Measurements from ENCODE around the gene FOLR3. TPM values are rescaled to one million over a fixed set of nuclear protein-coding genes. Genes with fewer than 3 reads are reported as not detected.

The FOLR3 gene
- total RNA-seq, 1 experiment from 2014 or later = not detected

DNA sequence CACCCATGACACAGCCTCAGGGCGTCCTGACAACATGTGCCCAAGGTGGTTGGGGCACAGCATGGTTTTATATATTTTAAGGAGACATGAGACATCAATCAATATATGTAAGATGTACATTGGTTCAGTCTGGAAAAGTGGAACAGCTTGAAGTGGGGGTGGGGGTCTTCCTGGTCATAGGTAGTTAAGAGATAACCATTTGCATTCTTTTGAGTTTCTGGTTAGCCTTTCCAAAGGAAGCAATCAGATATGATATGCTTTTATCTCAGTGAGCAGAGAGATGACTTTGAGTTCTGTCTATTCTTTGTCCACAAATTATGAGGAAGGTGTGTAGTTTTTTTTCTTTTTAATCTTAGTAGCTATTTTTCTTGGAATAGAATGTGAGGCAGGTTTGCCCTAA lies 12.9 kb upstream of the FOLR3 start:
- peaks cover 11% of the 10 kb centered on the region for H3K36me3 Mint-ChIP-seq
- H3K4me1 Mint-ChIP-seq = no peaks in the 10 kb centered on the region
- H3K27me3 Mint-ChIP-seq (ENCODE audit: low read depth) = peaks cover 66% of the 10 kb centered on the region
- H3K9me3 Mint-ChIP-seq = peaks cover 44% of the 10 kb centered on the region
- DNase-seq (ENCODE audit: low spot score) (no peak), ATAC-seq (no peak)
- TF ChIP-seq ZNF232 (CRISPR knock-in tag; IDR thresholded peaks at IDR 0.05) (no peak), ZNF671 (CRISPR knock-in tag; IDR thresholded peaks at IDR 0.05) (no peak), TEAD1 (CRISPR knock-in tag; IDR thresholded peaks at IDR 0.05) (no peak), USF2 (CRISPR knock-in tag; IDR thresholded peaks at IDR 0.05) (no peak), TP53 (CRISPR knock-in tag; IDR thresholded peaks at IDR 0.05) (no peak), ZBTB21 (CRISPR knock-in tag; IDR thresholded peaks at IDR 0.05; ENCODE audit: borderline replicate concordance) (no peak), NFE2L1 (CRISPR knock-in tag; IDR thresholded peaks at IDR 0.05) (no peak)
- TF ChIP-seq, protein P1, sequence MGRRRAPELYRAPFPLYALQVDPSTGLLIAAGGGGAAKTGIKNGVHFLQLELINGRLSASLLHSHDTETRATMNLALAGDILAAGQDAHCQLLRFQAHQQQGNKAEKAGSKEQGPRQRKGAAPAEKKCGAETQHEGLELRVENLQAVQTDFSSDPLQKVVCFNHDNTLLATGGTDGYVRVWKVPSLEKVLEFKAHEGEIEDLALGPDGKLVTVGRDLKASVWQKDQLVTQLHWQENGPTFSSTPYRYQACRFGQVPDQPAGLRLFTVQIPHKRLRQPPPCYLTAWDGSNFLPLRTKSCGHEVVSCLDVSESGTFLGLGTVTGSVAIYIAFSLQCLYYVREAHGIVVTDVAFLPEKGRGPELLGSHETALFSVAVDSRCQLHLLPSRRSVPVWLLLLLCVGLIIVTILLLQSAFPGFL (CRISPR knock-in tag; IDR thresholded peaks at IDR 0.05; ENCODE audit: borderline replicate concordance) = no peak
- TF ChIP-seq, protein P2, sequence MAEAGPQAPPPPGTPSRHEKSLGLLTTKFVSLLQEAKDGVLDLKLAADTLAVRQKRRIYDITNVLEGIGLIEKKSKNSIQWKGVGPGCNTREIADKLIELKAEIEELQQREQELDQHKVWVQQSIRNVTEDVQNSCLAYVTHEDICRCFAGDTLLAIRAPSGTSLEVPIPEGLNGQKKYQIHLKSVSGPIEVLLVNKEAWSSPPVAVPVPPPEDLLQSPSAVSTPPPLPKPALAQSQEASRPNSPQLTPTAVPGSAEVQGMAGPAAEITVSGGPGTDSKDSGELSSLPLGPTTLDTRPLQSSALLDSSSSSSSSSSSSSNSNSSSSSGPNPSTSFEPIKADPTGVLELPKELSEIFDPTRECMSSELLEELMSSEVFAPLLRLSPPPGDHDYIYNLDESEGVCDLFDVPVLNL (CRISPR knock-in tag; IDR thresholded peaks at IDR 0.05; ENCODE audit: borderline replicate concordance, low read depth) = no peak
- TF ChIP-seq, protein P3, sequence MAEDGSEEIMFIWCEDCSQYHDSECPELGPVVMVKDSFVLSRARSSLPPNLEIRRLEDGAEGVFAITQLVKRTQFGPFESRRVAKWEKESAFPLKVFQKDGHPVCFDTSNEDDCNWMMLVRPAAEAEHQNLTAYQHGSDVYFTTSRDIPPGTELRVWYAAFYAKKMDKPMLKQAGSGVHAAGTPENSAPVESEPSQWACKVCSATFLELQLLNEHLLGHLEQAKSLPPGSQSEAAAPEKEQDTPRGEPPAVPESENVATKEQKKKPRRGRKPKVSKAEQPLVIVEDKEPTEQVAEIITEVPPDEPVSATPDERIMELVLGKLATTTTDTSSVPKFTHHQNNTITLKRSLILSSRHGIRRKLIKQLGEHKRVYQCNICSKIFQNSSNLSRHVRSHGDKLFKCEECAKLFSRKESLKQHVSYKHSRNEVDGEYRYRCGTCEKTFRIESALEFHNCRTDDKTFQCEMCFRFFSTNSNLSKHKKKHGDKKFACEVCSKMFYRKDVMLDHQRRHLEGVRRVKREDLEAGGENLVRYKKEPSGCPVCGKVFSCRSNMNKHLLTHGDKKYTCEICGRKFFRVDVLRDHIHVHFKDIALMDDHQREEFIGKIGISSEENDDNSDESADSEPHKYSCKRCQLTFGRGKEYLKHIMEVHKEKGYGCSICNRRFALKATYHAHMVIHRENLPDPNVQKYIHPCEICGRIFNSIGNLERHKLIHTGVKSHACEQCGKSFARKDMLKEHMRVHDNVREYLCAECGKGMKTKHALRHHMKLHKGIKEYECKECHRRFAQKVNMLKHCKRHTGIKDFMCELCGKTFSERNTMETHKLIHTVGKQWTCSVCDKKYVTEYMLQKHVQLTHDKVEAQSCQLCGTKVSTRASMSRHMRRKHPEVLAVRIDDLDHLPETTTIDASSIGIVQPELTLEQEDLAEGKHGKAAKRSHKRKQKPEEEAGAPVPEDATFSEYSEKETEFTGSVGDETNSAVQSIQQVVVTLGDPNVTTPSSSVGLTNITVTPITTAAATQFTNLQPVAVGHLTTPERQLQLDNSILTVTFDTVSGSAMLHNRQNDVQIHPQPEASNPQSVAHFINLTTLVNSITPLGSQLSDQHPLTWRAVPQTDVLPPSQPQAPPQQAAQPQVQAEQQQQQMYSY (CRISPR knock-in tag; IDR thresholded peaks at IDR 0.05) = no peak
- no peak overlapping the region for H3K27ac Mint-ChIP-seq
- ChIA-PET CTCF (no interaction called here), POLR2A (no interaction called here)
- no peak overlapping the region for H3K4me3 Mint-ChIP-seq

- Mint-ChIP-seq H3K4me1 (no peaks in the 10 kb centered on the region), H3K27ac (no peak overlapping the region), H3K27me3 (ENCODE audit: low read depth) (peaks cover 68% of the 10 kb centered on the region), H3K36me3 (peaks cover 16% of the 10 kb centered on the region), H3K9me3 (peaks cover 49% of the 10 kb centered on the region), H3K4me3 (no peak overlapping the region)
- no peak for DNase-seq (ENCODE audit: low spot score)
- no peak for ATAC-seq
- CTCF ChIA-PET = no interaction called here
- POLR2A ChIA-PET = no interaction called here
- no peak for TF ChIP-seq ZNF317 (CRISPR knock-in tag; IDR thresholded peaks at IDR 0.05; ENCODE audit: borderline replicate concordance, low read depth)
- TF ChIP-seq, protein P4, sequence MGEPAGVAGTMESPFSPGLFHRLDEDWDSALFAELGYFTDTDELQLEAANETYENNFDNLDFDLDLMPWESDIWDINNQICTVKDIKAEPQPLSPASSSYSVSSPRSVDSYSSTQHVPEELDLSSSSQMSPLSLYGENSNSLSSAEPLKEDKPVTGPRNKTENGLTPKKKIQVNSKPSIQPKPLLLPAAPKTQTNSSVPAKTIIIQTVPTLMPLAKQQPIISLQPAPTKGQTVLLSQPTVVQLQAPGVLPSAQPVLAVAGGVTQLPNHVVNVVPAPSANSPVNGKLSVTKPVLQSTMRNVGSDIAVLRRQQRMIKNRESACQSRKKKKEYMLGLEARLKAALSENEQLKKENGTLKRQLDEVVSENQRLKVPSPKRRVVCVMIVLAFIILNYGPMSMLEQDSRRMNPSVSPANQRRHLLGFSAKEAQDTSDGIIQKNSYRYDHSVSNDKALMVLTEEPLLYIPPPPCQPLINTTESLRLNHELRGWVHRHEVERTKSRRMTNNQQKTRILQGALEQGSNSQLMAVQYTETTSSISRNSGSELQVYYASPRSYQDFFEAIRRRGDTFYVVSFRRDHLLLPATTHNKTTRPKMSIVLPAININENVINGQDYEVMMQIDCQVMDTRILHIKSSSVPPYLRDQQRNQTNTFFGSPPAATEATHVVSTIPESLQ (CRISPR knock-in tag; IDR thresholded peaks at IDR 0.05) = no peak
- TF ChIP-seq TCF7 (CRISPR knock-in tag; IDR thresholded peaks at IDR 0.05; ENCODE audit: low read depth) = no peak
- no peak for TF ChIP-seq ZNF232 (CRISPR knock-in tag; IDR thresholded peaks at IDR 0.05)
- TF ChIP-seq CREB1 (CRISPR knock-in tag; IDR thresholded peaks at IDR 0.05) = no peak
- no peak for TF ChIP-seq ATF2 (CRISPR knock-in tag; IDR thresholded peaks at IDR 0.05; ENCODE audit: borderline replicate concordance, low read depth)
- no peak for TF ChIP-seq SMAD4 (CRISPR knock-in tag; IDR thresholded peaks at IDR 0.05)
- no peak for TF ChIP-seq ETV6 (CRISPR knock-in tag; IDR thresholded peaks at IDR 0.05)
- TF ChIP-seq ATF3 (CRISPR knock-in tag; conservative IDR thresholded peaks at IDR 0.05) = no peak
- TF ChIP-seq, protein P5, sequence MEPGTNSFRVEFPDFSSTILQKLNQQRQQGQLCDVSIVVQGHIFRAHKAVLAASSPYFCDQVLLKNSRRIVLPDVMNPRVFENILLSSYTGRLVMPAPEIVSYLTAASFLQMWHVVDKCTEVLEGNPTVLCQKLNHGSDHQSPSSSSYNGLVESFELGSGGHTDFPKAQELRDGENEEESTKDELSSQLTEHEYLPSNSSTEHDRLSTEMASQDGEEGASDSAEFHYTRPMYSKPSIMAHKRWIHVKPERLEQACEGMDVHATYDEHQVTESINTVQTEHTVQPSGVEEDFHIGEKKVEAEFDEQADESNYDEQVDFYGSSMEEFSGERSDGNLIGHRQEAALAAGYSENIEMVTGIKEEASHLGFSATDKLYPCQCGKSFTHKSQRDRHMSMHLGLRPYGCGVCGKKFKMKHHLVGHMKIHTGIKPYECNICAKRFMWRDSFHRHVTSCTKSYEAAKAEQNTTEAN (CRISPR knock-in tag; IDR thresholded peaks at IDR 0.05) = no peak
These were observed 12.3 kb upstream of the FOLR3 start for GRCh38 chr11:72123117-72123653.

Data from WTC11 (cell line).